KOPT-K1 (cell line): ENCODE measurements around the gene NPHP1.
"Not testable (repeated sequence)": the region's sequence is repeated elsewhere in the genome, so short reads cannot be mapped to it uniquely, and the experiment has no call there.

Experiments
- H3K27ac ChIP-seq: fragments of 200-600 bp; sonication (generic); 2 replicates; pipeline ENCODE4 v1.5.1; 2016; ENCODE audit warnings: antibody characterized with exemption, mild to moderate bottlenecking, low read depth, low read length; ENCODE audit not compliant: poor library complexity, severe bottlenecking
- H3K36me3 ChIP-seq: fragments of 200-600 bp; sonication (generic); 2 replicates; pipeline ENCODE4 v1.5.1; 2017; ENCODE audit warnings: antibody characterized with exemption, mild to moderate bottlenecking, low read length, moderate library complexity; ENCODE audit not compliant: insufficient read depth
- H3K9me3 ChIP-seq: fragments of 200-600 bp; sonication (generic); 2 replicates; pipeline ENCODE4 v1.5.1; 2017; ENCODE audit warnings: antibody characterized with exemption, low read length, mild to moderate bottlenecking; ENCODE audit not compliant: insufficient read depth, poor library complexity, severe bottlenecking

Gene NPHP1

DNA sequence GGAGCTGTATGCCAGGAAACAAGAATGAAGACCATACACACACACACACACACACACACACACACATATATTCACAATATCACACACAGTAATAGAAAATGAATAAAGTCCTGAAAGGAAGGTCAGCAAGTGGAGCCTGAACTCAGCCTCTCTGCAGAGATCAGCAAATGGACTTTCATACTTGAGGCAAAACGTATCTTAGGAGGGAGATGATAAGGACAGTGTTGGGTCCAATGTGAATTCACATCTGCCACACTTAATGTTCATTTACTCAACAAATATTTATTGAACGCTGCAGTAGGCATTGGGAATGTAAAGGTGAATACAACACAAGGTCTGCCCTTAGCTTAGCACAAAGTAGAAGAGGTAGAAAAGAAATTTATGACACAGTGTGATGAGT is 10.3 kb upstream of the NPHP1 start:
- peaks cover 4% of the 10 kb centered on the region; the same call in 1 of the 2 replicates for H3K36me3 ChIP-seq
- peaks cover 13% of the 10 kb centered on the region for H3K9me3 ChIP-seq
- no peak overlapping the region for H3K27ac ChIP-seq

DNA sequence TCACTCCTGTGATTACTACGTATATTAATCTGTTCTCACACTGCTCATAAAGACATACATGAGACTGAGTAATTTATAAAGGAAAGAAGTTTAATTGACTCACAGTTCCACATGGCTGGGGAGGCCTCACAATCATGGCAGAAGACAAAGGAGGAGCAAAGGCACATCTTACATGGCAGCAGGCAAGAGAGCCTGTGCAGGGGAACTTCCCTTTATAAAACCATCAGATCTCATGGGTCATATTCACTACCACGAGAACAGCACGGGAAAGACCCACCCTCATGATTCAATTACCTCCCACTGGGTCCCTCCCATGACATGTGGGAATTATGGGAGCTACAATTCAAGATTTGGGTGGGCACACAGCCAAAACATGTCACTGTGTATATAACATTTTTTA is 8.7 kb upstream of the NPHP1 start:
- H3K27ac ChIP-seq = not testable (repeated sequence)
- Histone ChIP-seq H3K36me3 (peaks cover 13% of the 10 kb centered on the region), H3K9me3 (peaks cover 13% of the 10 kb centered on the region)

DNA sequence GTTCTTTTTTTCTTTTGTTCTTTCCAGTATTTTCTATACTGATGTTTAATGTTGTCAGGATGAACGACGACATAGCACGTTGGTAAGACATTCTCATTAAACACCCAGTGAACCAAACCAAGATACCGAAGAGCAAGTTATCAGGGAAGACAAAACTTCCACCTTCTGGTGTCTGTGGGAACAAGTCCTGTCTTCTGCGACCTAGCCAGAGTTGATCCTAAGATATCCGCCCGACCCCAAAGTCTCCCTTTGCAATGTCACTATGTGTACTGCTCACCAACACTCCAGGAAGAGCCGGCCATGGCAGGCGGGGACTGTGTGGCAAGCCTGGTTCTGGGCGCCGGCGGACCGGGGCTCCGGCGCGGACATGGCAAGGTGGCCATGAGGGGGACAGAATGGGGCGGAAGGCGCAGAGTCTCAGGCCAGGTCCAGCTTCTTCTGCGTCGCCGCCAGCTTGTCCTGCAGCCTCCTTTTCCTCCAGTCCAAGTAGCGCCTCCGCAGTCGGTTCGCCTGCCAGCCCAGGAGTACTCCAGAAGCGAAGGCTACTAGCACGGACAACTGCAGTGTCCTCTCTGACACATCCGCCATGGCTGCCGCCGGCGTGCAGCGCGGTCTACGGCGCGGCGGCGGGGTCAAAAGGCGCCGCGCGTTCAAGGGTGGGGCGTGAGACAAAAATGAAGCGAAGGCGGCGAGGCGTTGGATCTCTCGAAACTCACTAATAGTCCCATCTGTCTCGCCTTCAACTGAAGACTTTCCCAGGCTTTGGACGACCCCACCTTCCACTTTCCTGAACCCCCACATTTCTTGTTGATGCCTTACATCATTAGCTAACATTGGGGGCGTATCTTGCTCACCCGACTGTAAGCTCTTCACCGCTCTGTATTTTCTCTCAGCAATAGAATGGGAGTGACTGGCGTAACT is 7.4 kb upstream of the NPHP1 start, which contains the start of gene MTLN:
MTLN (minus strand) TSS at position 610 of the 921 bp plus-strand sequence; CDS start at position 588, 22 bp downstream.
- H3K9me3 ChIP-seq = peaks cover 13% of the 10 kb centered on the region
- H3K36me3 ChIP-seq = peaks cover 13% of the 10 kb centered on the region
- H3K27ac ChIP-seq = peak within 1 kb of the TSS; percentile 64

DNA sequence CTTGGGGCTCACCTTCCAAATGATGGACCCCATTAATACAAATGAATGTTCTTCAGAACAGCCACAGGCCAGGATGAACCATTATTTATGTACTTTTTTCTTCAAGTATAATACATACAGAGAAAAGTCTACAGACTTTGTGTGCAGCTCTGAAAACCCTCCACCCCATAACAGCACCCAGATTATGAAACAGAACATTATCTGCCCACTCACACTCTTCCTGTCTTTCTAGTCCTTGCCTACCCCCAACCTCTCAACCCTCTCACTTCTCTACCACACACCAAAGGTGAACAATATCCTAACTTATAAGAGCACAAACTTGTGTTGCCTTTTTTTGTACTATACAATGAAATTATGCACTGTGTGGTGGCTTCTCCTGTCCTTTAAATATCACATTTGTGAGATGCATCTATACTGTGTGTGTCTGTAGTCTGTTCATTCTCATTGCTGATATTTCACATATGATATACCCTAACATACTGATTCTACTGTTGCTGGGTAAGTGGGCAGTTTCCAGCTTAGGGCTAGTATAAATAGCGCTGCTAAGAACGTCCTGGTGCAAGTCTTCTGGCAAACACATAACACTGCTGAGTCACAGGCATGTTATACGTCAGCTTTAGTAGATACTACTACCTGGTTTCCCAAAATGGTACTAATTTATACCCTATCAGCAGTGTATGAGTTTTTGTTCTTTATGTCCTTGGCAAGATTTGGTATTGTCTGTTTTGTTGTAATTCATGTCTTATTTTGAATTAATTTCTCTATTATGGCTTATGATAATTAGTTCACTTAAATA is 1.0 kb upstream of the NPHP1 start:
- Histone ChIP-seq H3K27ac (no peak overlapping the region), H3K9me3 (no peaks in the 10 kb centered on the region), H3K36me3 (peaks cover 13% of the 10 kb centered on the region)

DNA sequence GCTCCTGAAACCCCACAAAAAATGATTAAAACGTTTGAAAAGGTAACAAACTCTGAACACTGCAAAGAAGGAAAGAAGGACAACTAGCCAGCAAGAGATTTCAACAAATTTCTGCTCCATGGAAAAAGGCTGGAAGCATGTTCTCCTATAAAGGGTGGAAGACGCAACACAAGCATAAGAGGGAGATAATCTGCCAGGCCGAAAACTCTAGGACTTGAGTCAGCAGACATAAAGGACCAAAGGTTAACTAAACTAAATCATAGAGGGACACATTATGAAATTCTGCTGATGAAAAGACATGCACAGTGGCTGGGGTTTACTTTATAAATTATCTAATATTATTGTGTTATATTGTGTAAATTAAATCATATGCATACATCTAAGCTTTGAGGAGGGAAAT is 6.8 kb downstream of the NPHP1 start:
- no peaks in the 10 kb centered on the region for H3K9me3 ChIP-seq
- H3K36me3 ChIP-seq = no peaks in the 10 kb centered on the region
- H3K27ac ChIP-seq = no peak overlapping the region

DNA sequence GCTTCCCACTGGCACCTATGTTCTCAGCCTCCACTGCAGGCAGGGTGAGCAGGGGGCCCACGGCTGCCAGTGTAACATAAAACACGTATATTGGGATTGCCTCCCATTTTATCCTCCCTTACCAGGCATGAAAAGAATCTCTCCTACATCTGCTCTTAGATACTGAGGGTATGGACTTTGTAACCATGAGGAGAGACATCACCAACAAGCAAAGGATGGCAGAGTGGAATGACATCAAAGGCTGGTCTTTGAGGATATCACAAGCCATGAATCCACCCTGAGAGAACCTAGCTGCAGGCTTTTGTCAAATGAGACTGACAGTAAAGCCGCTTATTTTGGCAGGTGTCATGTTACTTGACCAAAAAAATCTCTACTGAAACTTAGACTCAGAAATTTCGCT is 7.4 kb downstream of the NPHP1 start:
- no peaks in the 10 kb centered on the region for H3K9me3 ChIP-seq
- H3K36me3 ChIP-seq = no peaks in the 10 kb centered on the region
- no peak overlapping the region for H3K27ac ChIP-seq

DNA sequence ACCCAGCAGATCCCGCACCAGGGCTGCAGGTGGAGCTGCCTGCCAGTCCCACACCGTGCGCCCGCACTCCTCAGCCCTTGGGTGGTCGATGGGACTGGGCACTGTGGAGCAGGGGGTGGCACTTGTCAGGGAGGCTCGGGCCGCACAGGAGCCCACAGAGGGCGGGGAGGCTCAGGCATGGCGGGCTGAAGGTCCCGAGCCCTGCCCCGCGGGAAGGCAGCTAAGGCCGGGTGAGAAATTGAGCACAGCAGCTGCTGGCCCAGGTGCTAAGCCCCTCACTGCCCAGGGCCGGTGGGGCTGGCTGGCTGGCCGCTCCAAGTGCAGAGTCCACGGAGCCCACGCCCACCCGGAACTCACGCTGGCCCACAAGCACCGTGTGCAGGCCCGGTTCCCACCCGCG is 14.6 kb downstream of the NPHP1 start:
- not testable (repeated sequence) for H3K9me3 ChIP-seq, H3K36me3 ChIP-seq, H3K27ac ChIP-seq

DNA sequence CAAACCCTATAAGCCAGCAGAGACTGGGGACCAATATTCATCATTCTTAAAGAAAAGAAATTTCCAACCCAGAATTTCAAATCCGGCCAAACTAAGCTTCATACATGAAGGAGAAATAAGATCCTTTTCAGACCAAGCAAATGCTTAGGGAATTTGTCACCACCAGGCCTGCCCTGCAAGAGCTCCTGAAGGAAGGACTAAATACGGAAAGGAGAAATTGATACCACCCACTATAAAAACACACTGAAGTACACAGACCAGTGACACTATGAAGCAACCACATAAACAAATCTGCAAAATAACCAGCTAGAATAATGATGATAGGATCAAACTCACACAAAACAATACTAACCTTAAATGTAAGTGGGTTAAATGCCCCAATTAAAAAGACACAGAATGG is 22.4 kb downstream of the NPHP1 start:
- Histone ChIP-seq H3K9me3 (peaks cover 33% of the 10 kb centered on the region), H3K27ac (no peak overlapping the region), H3K36me3 (no peaks in the 10 kb centered on the region)

DNA sequence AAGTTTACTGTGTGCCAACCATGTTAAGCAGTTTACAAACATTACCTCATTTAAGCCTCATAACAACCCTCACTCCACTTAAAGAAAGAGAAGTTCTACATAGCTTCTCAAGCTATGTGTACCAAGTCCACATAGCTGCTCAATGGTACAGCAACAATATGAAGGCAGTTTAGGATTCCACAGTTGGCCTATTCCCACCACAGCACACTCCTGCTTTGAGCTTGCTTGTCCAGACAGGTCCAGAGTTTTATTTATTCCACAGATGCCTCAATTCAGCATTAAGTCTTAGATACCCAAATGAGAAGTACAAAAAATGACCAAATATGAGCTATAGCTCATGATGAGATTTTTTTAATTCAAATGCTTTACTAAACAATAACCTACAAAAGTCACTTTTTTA is 24.8 kb downstream of the NPHP1 start:
- no peak overlapping the region for H3K27ac ChIP-seq
- H3K9me3 ChIP-seq = peaks cover 33% of the 10 kb centered on the region

DNA sequence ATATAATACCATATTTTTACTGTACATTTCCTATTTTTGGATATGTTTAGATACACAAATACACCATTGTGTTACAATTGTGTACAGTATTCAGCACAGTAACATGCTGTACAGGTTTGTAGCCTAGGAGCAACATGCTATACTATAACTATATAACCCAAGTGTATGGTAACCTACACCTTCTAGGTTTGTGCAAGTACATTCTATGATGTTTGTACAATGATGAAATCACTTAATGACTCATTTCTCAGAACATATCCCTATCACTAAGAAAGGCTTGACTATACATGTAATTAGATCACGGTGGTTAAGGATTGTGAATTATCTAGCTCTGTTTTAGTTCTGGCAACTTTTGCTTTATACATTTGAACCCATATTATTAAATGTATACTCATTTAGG is 31.3 kb downstream of the NPHP1 start:
- no peak overlapping the region for H3K27ac ChIP-seq
- no peaks in the 10 kb centered on the region for H3K9me3 ChIP-seq
- H3K36me3 ChIP-seq = no peaks in the 10 kb centered on the region

More for the DNA sequence above, 24.8 kb downstream of the NPHP1 start:
- no peaks in the 10 kb centered on the region for H3K36me3 ChIP-seq

DNA sequence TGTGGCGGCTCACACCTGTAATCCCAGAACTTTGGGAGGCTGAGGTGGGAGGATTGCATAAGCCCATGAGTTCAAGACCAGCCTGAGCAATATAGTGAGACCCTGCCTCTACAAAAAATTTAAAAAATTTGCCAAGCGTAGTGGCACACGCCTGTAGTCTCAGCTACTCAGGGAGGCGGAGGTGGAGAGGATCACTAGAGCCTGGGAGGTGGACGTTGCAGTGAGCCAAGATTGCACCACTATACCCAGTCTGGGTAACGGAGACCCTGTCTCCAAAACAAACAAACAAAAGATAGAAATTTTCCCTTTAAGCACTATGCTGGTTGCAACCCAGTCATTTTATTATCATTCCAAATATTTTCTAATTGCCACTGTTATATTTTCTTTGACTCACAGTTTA is 32.3 kb downstream of the NPHP1 start:
- Histone ChIP-seq H3K9me3 (no peaks in the 10 kb centered on the region), H3K36me3 (no peaks in the 10 kb centered on the region), H3K27ac (no peak overlapping the region)

DNA sequence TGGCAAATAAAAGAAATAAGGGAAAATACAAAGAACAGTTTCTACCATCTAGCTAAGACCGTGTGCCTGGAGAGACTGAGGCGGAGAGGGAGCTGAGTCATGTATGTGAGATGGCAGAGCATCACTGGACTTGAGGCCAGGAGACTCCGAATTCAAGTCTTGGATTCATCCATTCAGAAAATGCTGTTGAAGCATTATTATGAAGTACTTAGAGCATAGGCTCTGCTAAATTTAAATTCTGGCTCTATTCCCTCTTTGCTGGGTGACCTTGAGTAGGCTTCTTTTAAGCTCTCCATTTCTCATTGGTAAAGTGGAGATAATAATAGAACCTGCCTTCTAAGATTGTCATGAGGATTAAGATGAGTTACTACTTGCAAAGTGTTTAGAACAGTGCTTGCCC is 34.7 kb downstream of the NPHP1 start:
- no peak overlapping the region for H3K27ac ChIP-seq

DNA sequence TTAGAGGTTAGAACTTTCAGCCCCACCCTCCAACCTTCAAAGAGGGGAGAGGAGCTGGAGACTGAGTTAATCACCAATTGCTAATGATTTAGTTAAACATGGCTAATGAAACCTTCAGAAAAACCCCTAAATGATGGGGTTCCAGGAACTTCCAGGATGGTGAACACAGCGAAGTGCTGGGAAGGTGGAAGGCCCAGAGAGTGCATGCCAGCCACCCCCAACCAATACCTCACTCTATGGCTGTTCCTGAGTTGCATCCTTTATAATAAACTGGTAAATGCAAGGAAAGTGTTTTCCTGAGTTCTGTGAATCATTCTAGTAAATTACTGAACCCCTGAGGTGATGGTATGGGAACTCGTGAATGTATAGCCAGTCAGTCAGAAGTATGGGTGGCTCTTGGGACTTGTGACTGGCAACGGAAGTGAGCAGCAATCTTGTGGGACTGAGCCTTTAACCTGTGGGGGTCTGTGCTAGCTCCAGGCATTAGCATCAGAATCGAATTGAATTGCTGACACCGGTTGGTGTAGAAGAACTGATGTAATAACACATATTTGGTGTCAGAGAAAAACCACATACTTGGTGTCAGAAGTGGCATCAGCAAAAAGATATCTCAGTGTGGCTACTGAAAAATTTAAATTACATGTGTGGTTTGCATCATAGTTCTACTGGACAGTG is 37.4 kb downstream of the NPHP1 start:
- no peak overlapping the region for H3K27ac ChIP-seq
- no peaks in the 10 kb centered on the region for H3K9me3 ChIP-seq
- no peaks in the 10 kb centered on the region for H3K36me3 ChIP-seq

More for the DNA sequence above, 34.7 kb downstream of the NPHP1 start:
- H3K9me3 ChIP-seq = no peaks in the 10 kb centered on the region
- no peaks in the 10 kb centered on the region for H3K36me3 ChIP-seq

DNA sequence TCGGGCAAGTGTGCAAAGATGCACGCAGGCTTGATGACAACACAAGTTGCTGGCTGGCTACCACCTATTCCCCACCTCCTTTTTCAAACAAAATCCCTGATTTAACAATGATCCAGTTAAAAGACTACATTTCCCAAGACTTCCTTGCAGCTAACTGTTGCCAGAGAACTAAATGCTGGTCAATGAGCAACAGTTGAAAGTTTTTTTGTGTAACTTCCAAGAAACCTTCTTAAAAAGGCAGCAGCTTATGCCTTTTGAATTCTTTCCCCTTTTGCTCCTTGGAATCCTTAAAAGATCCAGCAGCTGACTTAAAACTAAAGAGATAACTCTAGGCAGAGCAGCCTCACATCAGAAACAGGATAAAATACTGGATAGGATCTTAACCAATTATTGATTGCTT is 38.5 kb downstream of the NPHP1 start:
- Histone ChIP-seq H3K36me3 (no peaks in the 10 kb centered on the region), H3K9me3 (no peaks in the 10 kb centered on the region), H3K27ac (no peak overlapping the region)
